Activated naive CD8-positive, alpha-beta T cell treated with anti-CD3 and anti-CD28 coated beads for 36 hours (primary cell): Measurements from ENCODE around the gene TUBB8. TPM values are rescaled to one million over a fixed set of nuclear protein-coding genes. Genes with fewer than 3 reads are reported as not detected.

ENCODE experiments used
- DNase-seq: peaks from one replicate; pipeline ENCODE4 v3.0.0; 2021
- H3K27ac Mint-ChIP-seq: one replicate; pipeline ENCODE4 v1.8.0; 2022; ENCODE audit warnings: mild to moderate bottlenecking, moderate library complexity, mixed read lengths
- H3K27me3 Mint-ChIP-seq: one replicate; pipeline ENCODE4 v1.8.0; 2022; ENCODE audit warnings: mild to moderate bottlenecking, mixed read lengths
- H3K36me3 Mint-ChIP-seq: one replicate; pipeline ENCODE4 v1.8.0; 2021; ENCODE audit warnings: mild to moderate bottlenecking, mixed read lengths
- H3K4me1 Mint-ChIP-seq: one replicate; pipeline ENCODE4 v1.8.0; 2021; ENCODE audit warnings: mixed read lengths
- H3K4me3 Mint-ChIP-seq: one replicate; pipeline ENCODE4 v1.8.0; 2022; ENCODE audit warnings: mild to moderate bottlenecking, moderate library complexity, mixed read lengths
- H3K9me3 Mint-ChIP-seq: one replicate; pipeline ENCODE4 v1.8.0; 2022; ENCODE audit warnings: mixed read lengths
- total RNA-seq, 2 experiments: library from RNA; stranded (reverse); gene quantifications; one replicate each; pipeline ENCODE4 v1.2.3, GENCODE V29; 2021

TUBB8 gene
- not detected for total RNA-seq

GRCh38 chr10:48996-49395, at the start of gene TUBB8:
Gene TUBB8, minus strand, starts transcription at chr10:49296. Its CDS starts 58 bp downstream, at chr10:49238.
- peaks cover 7% of the 10 kb centered on the region for H3K27me3 Mint-ChIP-seq
- no peaks in the 10 kb centered on the region for H3K4me1 Mint-ChIP-seq
- H3K4me3 Mint-ChIP-seq = no peak within 1 kb of the TSS
- no peaks in the 10 kb centered on the region for H3K36me3 Mint-ChIP-seq
- H3K9me3 Mint-ChIP-seq = no peaks in the 10 kb centered on the region
- DNase-seq = no peak
- no peak within 1 kb of the TSS for H3K27ac Mint-ChIP-seq

- Mint-ChIP-seq H3K9me3 (peaks cover 18% of the 10 kb centered on the region), H3K36me3 (peaks cover 2% of the 10 kb centered on the region), H3K4me3 (no peak overlapping the region), H3K27me3 (no peaks in the 10 kb centered on the region), H3K27ac (no peak overlapping the region), H3K4me1 (no peaks in the 10 kb centered on the region)
- no peak for DNase-seq
These were observed 47.4 kb upstream of the TUBB8 start for GRCh38 chr10:96466-96865.

- Mint-ChIP-seq H3K27ac (no peak overlapping the region), H3K4me3 (no peak overlapping the region), H3K36me3 (peaks cover 2% of the 10 kb centered on the region), H3K4me1 (no peaks in the 10 kb centered on the region), H3K27me3 (no peaks in the 10 kb centered on the region), H3K9me3 (peaks cover 18% of the 10 kb centered on the region)
- no peak for DNase-seq
These were observed 46.4 kb upstream of the TUBB8 start for GRCh38 chr10:95356-96115.

- Mint-ChIP-seq H3K27me3 (no peaks in the 10 kb centered on the region), H3K9me3 (peaks cover 18% of the 10 kb centered on the region)
These were observed 45.5 kb upstream of the TUBB8 start for GRCh38 chr10:94613-95012.

GRCh38 chr10:92846-93245, 43.8 kb upstream of the TUBB8 start:
- H3K27ac Mint-ChIP-seq = no peak overlapping the region
- H3K27me3 Mint-ChIP-seq = no peaks in the 10 kb centered on the region
- H3K9me3 Mint-ChIP-seq = peaks cover 18% of the 10 kb centered on the region
- no peaks in the 10 kb centered on the region for H3K4me1 Mint-ChIP-seq
- peaks cover 2% of the 10 kb centered on the region for H3K36me3 Mint-ChIP-seq
- DNase-seq = no peak
- H3K4me3 Mint-ChIP-seq = no peak overlapping the region

More at GRCh38 chr10:94613-95012, 45.5 kb upstream of the TUBB8 start:
- DNase-seq = no peak
- H3K36me3 Mint-ChIP-seq = peaks cover 2% of the 10 kb centered on the region
- H3K27ac Mint-ChIP-seq = no peak overlapping the region
- no peaks in the 10 kb centered on the region for H3K4me1 Mint-ChIP-seq
- H3K4me3 Mint-ChIP-seq = no peak overlapping the region

GRCh38 chr10:92153-92552, 43.1 kb upstream of the TUBB8 start:
- DNase-seq = no peak
- Mint-ChIP-seq H3K27me3 (no peaks in the 10 kb centered on the region), H3K36me3 (peaks cover 2% of the 10 kb centered on the region), H3K4me3 (no peak overlapping the region), H3K4me1 (no peaks in the 10 kb centered on the region), H3K9me3 (peaks cover 15% of the 10 kb centered on the region), H3K27ac (no peak overlapping the region)

- Mint-ChIP-seq H3K36me3 (peaks cover 2% of the 10 kb centered on the region), H3K4me3 (no peak overlapping the region), H3K9me3 (peaks cover 11% of the 10 kb centered on the region), H3K27ac (no peak overlapping the region), H3K4me1 (no peaks in the 10 kb centered on the region), H3K27me3 (no peaks in the 10 kb centered on the region)
- no peak for DNase-seq
These were observed 42.2 kb upstream of the TUBB8 start for GRCh38 chr10:91313-91712.

- H3K27ac Mint-ChIP-seq = no peak overlapping the region
- H3K4me3 Mint-ChIP-seq = no peak overlapping the region
- no peaks in the 10 kb centered on the region for H3K4me1 Mint-ChIP-seq
- H3K9me3 Mint-ChIP-seq = peaks cover 8% of the 10 kb centered on the region
- no peaks in the 10 kb centered on the region for H3K27me3 Mint-ChIP-seq
- DNase-seq = no peak
- H3K36me3 Mint-ChIP-seq = peaks cover 2% of the 10 kb centered on the region
These were observed 41.1 kb upstream of the TUBB8 start for GRCh38 chr10:90161-90560.

- DNase-seq = no peak
These were observed 40.2 kb upstream of the TUBB8 start for GRCh38 chr10:89248-89647.

GRCh38 chr10:88253-88652, 39.2 kb upstream of the TUBB8 start:
- H3K4me3 Mint-ChIP-seq = no peak overlapping the region
- no peak for DNase-seq
- no peaks in the 10 kb centered on the region for H3K36me3 Mint-ChIP-seq
- no peaks in the 10 kb centered on the region for H3K4me1 Mint-ChIP-seq
- H3K27ac Mint-ChIP-seq = no peak overlapping the region
- H3K9me3 Mint-ChIP-seq = peaks cover 2% of the 10 kb centered on the region
- peaks cover 6% of the 10 kb centered on the region for H3K27me3 Mint-ChIP-seq

More at GRCh38 chr10:89248-89647, 40.2 kb upstream of the TUBB8 start:
- Mint-ChIP-seq H3K9me3 (peaks cover 2% of the 10 kb centered on the region), H3K36me3 (no peaks in the 10 kb centered on the region), H3K27me3 (no peaks in the 10 kb centered on the region), H3K4me1 (no peaks in the 10 kb centered on the region), H3K4me3 (no peak overlapping the region), H3K27ac (peak overlapping the region; percentile 7)

- no peak overlapping the region for H3K4me3 Mint-ChIP-seq
- H3K9me3 Mint-ChIP-seq = no peaks in the 10 kb centered on the region
- H3K27ac Mint-ChIP-seq = no peak overlapping the region
- no peak for DNase-seq
- H3K27me3 Mint-ChIP-seq = peaks cover 7% of the 10 kb centered on the region
- no peaks in the 10 kb centered on the region for H3K36me3 Mint-ChIP-seq
- H3K4me1 Mint-ChIP-seq = no peaks in the 10 kb centered on the region
These were observed 38.3 kb upstream of the TUBB8 start for GRCh38 chr10:87177-88080.

GRCh38 chr10:86031-86430, 36.9 kb upstream of the TUBB8 start:
- H3K4me3 Mint-ChIP-seq = no peak overlapping the region
- peaks cover 7% of the 10 kb centered on the region for H3K27me3 Mint-ChIP-seq
- H3K4me1 Mint-ChIP-seq = no peaks in the 10 kb centered on the region
- H3K36me3 Mint-ChIP-seq = no peaks in the 10 kb centered on the region
- no peaks in the 10 kb centered on the region for H3K9me3 Mint-ChIP-seq
- no peak overlapping the region for H3K27ac Mint-ChIP-seq
- no peak for DNase-seq

- no peaks in the 10 kb centered on the region for H3K36me3 Mint-ChIP-seq
- H3K27me3 Mint-ChIP-seq = peaks cover 7% of the 10 kb centered on the region
- DNase-seq = no peak
- H3K4me3 Mint-ChIP-seq = no peak overlapping the region
- no peaks in the 10 kb centered on the region for H3K4me1 Mint-ChIP-seq
- H3K27ac Mint-ChIP-seq = no peak overlapping the region
- H3K9me3 Mint-ChIP-seq = no peaks in the 10 kb centered on the region
These were observed 35.9 kb upstream of the TUBB8 start for GRCh38 chr10:85044-85443.

- Mint-ChIP-seq H3K27me3 (peaks cover 17% of the 10 kb centered on the region), H3K9me3 (no peaks in the 10 kb centered on the region), H3K36me3 (no peaks in the 10 kb centered on the region), H3K4me1 (no peaks in the 10 kb centered on the region), H3K27ac (no peak overlapping the region), H3K4me3 (no peak overlapping the region)
- DNase-seq = no peak
These were observed 34.9 kb upstream of the TUBB8 start for GRCh38 chr10:83930-84530.

- DNase-seq = no peak
- Mint-ChIP-seq H3K4me1 (peaks cover 2% of the 10 kb centered on the region), H3K27ac (no peak overlapping the region), H3K27me3 (peaks cover 37% of the 10 kb centered on the region), H3K36me3 (no peaks in the 10 kb centered on the region), H3K4me3 (no peak overlapping the region), H3K9me3 (no peaks in the 10 kb centered on the region)
These were observed 31.5 kb upstream of the TUBB8 start for GRCh38 chr10:80477-81105.
